ENCODE data around the gene SLC35G1.

DNA sequence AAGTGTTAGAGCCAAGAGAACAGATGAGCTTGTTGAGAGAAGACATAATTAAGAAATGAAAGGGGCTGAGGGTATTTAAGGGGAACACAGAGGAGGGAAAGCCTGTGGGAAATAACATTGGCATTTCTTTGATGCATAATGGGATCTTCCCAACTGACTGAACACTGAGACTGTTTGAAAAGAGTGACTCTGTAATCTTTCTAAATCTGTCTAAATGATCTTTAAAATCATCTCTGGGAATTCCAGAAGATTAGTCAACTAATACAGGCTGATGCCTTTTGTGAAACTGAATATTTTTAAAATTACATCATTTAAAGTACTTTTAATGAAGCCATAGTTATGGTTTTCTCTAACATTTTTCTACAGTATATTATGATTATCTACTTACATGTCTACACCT lies 17.4 kb upstream of the SLC35G1 start:
- TF ChIP-seq KAT7 (CRISPR knock-in tag; IDR thresholded peaks at IDR 0.05; ENCODE audit: borderline replicate concordance): no peak
- no peak for TF ChIP-seq ATF3 (CRISPR knock-in tag; conservative IDR thresholded peaks at IDR 0.05)
- no peak for TF ChIP-seq ESRRA (CRISPR knock-in tag; IDR thresholded peaks at IDR 0.05; ENCODE audit: borderline replicate concordance)
- no peak for TF ChIP-seq FOXK1 (CRISPR knock-in tag; IDR thresholded peaks at IDR 0.05)
- TF ChIP-seq ZBTB21 (CRISPR knock-in tag; IDR thresholded peaks at IDR 0.05; ENCODE audit: borderline replicate concordance): no peak
- TF ChIP-seq FOXP4 (CRISPR knock-in tag; IDR thresholded peaks at IDR 0.05): no peak
- no peak for TF ChIP-seq NR3C1 (CRISPR knock-in tag; conservative IDR thresholded peaks at IDR 0.05; ENCODE audit: low read depth)
- no peak for TF ChIP-seq STAT6 (CRISPR knock-in tag; conservative IDR thresholded peaks at IDR 0.05; ENCODE audit: low read depth)
- TF ChIP-seq ZNF425 (CRISPR knock-in tag; conservative IDR thresholded peaks at IDR 0.05): no peak

Measured in WTC11 (cell line).